SK-N-MC (cell line): ENCODE data around the gene REC114.
"Not testable (repeated sequence)": the region's sequence is repeated elsewhere in the genome, so short reads cannot be mapped to it uniquely, and the experiment has no call there.

ENCODE experiments used
- DNase-seq: peaks from one replicate; pipeline ENCODE4 v3.0.0-alpha.2; 2011; ENCODE audit warnings: low read depth, low spot score
- H3K27ac ChIP-seq: fragments of 200-600 bp; sonication (generic); 2 replicates; pipeline ENCODE4 v1.5.1; 2016; ENCODE audit warnings: mixed run types
- H3K36me3 ChIP-seq: fragments of 200-600 bp; sonication (generic); 2 replicates; pipeline ENCODE4 v1.6.1; 2017; ENCODE audit warnings: antibody characterized with exemption, low read length, mixed read lengths; ENCODE audit not compliant: insufficient read depth
- H3K4me3 ChIP-seq: fragments of 200-600 bp; sonication (generic); 2 replicates; pipeline ENCODE4 v1.5.1; 2016
- H3K9ac ChIP-seq: fragments of 200-600 bp; sonication (generic); 2 replicates; pipeline ENCODE4 v1.8.0; 2017; ENCODE audit warnings: mixed run types, mixed read lengths; ENCODE audit not compliant: insufficient read length
- H3K9me3 ChIP-seq: fragments of 200-600 bp; sonication (generic); 2 replicates; pipeline ENCODE4 v1.6.1; 2017; ENCODE audit warnings: low read depth, mild to moderate bottlenecking, antibody characterized with exemption, low read length, moderate library complexity, mixed read lengths
- EZH2 ChIP-seq: fragments of 200-600 bp; sonication (generic); IDR thresholded peaks from one replicate; pipeline ENCODE4 v1.6.1; 2017; ENCODE audit warnings: antibody characterized with exemption
- FOXP2 ChIP-seq: optimal IDR thresholded peaks from 2 replicates; pipeline ENCODE3; 2011; ENCODE audit warnings: mild to moderate bottlenecking, moderate library complexity; ENCODE audit not compliant: insufficient read depth; ENCODE audit errors: extremely low read length, control extremely low read depth
- POLR2AphosphoS5 ChIP-seq: IDR thresholded peaks from 2 replicates; pipeline ENCODE4 v1.6.1; 2012; ENCODE audit warnings: mild to moderate bottlenecking, low read depth, low read length, borderline replicate concordance

The REC114 gene

GRCh38 chr15:73572296-73572695 is 129.3 kb downstream of the REC114 start:
- no peaks in the 10 kb centered on the region for H3K9me3 ChIP-seq
- H3K4me3 ChIP-seq: no peak overlapping the region
- H3K27ac ChIP-seq: no peak overlapping the region
- no peak for TF ChIP-seq EZH2
- TF ChIP-seq FOXP2: no peak
- TF ChIP-seq POLR2AphosphoS5: no peak
- no peak overlapping the region for H3K9ac ChIP-seq
- peaks cover 49% of the 10 kb centered on the region for H3K36me3 ChIP-seq
- no peak for DNase-seq

DNA sequence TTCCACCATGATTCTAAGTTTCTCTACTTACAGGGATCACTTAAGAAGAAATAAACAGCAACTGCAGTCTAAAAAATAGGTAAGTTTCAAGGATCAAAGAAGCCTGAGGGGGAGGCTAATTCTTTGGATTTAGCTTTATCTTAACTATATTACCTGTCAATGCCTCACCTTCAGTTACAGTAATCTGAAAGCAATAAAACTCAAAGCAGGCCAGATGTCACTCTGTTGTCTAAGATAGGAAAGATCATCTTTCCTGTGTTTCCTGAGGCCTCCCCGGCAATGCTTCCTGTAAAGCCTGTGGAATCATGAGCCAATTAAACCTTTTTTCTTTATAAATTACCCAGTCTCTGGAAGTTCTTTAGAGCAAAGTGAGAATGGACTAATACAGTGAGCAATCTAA is 130.1 kb downstream of the REC114 start:
- Histone ChIP-seq H3K4me3 (no peak overlapping the region), H3K9me3 (no peaks in the 10 kb centered on the region), H3K9ac (no peak overlapping the region), H3K27ac (no peak overlapping the region), H3K36me3 (peaks cover 49% of the 10 kb centered on the region)
- DNase-seq: no peak
- TF ChIP-seq EZH2 (no peak), POLR2AphosphoS5 (no peak), FOXP2 (no peak)

DNA sequence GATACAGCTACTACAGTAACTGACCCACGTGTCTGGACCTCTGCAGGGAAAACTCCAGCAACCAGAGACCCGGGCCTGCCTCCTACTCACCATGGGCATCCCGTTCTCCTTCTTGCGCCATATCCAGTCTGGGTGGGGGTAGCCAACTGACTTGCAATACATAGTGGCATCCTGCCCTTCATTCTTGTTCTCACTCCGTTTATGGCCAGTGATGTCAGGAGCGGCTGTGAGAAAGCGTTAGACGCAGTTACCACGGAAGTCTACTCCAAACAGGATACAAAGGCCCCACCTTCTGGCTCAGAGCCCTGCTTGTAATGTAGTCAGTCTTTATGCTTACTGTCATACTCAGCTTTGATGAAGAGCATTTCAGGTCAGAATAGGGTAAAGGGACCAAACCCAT is 130.6 kb downstream of the REC114 start:
- H3K9me3 ChIP-seq: no peaks in the 10 kb centered on the region
- no peak for TF ChIP-seq EZH2
- TF ChIP-seq FOXP2: no peak
- no peak for TF ChIP-seq POLR2AphosphoS5
- H3K27ac ChIP-seq: no peak overlapping the region
- H3K36me3 ChIP-seq: peaks cover 46% of the 10 kb centered on the region
- no peak overlapping the region for H3K4me3 ChIP-seq
- DNase-seq: no peak
- H3K9ac ChIP-seq: no peak overlapping the region

GRCh38 chr15:73575636-73576247 is 132.8 kb downstream of the REC114 start:
- TF ChIP-seq EZH2 (no peak), FOXP2 (no peak), POLR2AphosphoS5 (no peak)
- H3K4me3 ChIP-seq: no peak overlapping the region
- no peak for DNase-seq
- H3K36me3 ChIP-seq: peaks cover 38% of the 10 kb centered on the region
- H3K27ac ChIP-seq: no peak overlapping the region
- no peaks in the 10 kb centered on the region for H3K9me3 ChIP-seq
- no peak overlapping the region for H3K9ac ChIP-seq

- H3K27ac ChIP-seq, DNase-seq, H3K9ac ChIP-seq, H3K9me3 ChIP-seq, H3K4me3 ChIP-seq: not testable (repeated sequence)
- peaks cover 34% of the 10 kb centered on the region for H3K36me3 ChIP-seq
These were observed 134.6 kb downstream of the REC114 start for GRCh38 chr15:73577593-73577992.

- no peak for DNase-seq
- Histone ChIP-seq H3K9ac (no peak overlapping the region), H3K27ac (no peak overlapping the region), H3K4me3 (no peak overlapping the region), H3K36me3 (peaks cover 31% of the 10 kb centered on the region), H3K9me3 (no peaks in the 10 kb centered on the region)
- no peak for TF ChIP-seq POLR2AphosphoS5
- no peak for TF ChIP-seq FOXP2
- no peak for TF ChIP-seq EZH2
These were observed 135.1 kb downstream of the REC114 start for GRCh38 chr15:73578026-73578425.

DNA sequence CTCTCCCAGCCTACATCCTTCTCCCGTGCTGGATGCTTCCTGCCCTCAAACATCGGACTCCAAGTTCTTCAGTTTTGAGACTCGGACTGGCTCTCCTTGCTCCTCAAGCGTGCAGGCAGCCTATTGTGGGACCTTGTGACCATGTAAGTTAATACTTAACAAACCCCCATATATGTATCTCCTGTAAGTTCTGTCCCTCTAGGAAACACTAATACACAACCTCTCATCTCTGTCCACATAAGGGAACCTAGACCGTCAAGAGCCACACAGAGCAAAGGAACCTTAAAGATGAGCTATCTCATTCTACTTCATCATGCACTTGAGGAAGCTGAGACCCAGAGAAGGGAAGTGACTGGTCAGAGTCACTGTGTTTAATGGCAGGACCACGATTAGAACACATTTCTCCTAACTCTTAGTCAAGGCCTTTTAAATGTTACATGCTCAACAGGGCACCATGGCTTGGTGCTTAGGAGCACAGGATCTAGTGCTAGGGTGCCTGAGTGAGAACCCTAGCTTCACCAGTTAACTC is 140.0 kb downstream of the REC114 start:
- no peak for DNase-seq
- TF ChIP-seq POLR2AphosphoS5 (no peak), FOXP2 (no peak), EZH2 (no peak)
- Histone ChIP-seq H3K9me3 (no peaks in the 10 kb centered on the region), H3K27ac (no peak overlapping the region), H3K36me3 (peaks cover 38% of the 10 kb centered on the region), H3K4me3 (no peak overlapping the region), H3K9ac (no peak overlapping the region)

DNA sequence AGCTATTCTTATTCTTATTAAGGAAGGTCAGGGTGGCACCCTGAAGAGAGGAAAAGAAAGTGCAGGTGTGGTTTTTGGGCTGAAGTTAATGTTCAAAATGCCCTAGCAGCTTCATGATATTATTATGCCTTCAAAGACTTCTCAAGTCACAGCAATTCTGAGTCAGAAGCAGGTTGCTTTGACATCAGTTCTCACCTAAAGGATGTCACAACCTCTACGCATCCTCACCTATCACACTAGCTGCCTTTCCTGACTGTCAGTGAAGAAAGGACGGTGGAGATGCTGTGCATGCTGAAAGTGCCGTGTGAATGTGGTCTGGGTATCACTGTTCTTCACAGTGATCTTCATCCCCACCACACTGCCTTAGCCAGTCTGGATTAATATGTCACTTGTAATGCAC is 140.6 kb downstream of the REC114 start:
- no peak for DNase-seq
- TF ChIP-seq EZH2 (no peak), POLR2AphosphoS5 (no peak), FOXP2 (no peak)
- Histone ChIP-seq H3K4me3 (no peak overlapping the region), H3K9me3 (no peaks in the 10 kb centered on the region), H3K36me3 (peaks cover 39% of the 10 kb centered on the region), H3K9ac (no peak overlapping the region), H3K27ac (no peak overlapping the region)
